HG02610 (cell line): ENCODE data around the gene EMP2.
"Not testable (repeated sequence)": the region's sequence is repeated elsewhere in the genome, so short reads cannot be mapped to it uniquely, and the experiment has no call there.

Experiments used
- ATAC-seq: cut with Tn5 transposase; IDR thresholded peaks from one replicate; pipeline ENCODE4 v1.9.1; 2021; ENCODE audit warnings: mild to moderate bottlenecking, moderate library complexity; ENCODE audit not compliant: unreplicated experiment

EMP2 gene

GRCh38 chr16:10522966-10523365 is 57.4 kb downstream of the EMP2 start:
- ATAC-seq = no peak

- ATAC-seq = no peak
Observed at GRCh38 chr16:10521681-10522274, 58.6 kb downstream of the EMP2 start.

GRCh38 chr16:10520869-10521578 is 59.4 kb downstream of the EMP2 start:
- ATAC-seq = no peak

- ATAC-seq = no peak
Observed at GRCh38 chr16:10519929-10520868, 60.2 kb downstream of the EMP2 start.

GRCh38 chr16:10519297-10519696 is 61.1 kb downstream of the EMP2 start:
- no peak for ATAC-seq

- no peak for ATAC-seq
Observed at GRCh38 chr16:10518479-10519041, 61.8 kb downstream of the EMP2 start.

GRCh38 chr16:10517868-10518267 is 62.5 kb downstream of the EMP2 start:
- no peak for ATAC-seq

- ATAC-seq = no peak
Observed at GRCh38 chr16:10514369-10515055, 65.9 kb downstream of the EMP2 start.

- no peak for ATAC-seq
Observed at GRCh38 chr16:10511829-10512228, 68.6 kb downstream of the EMP2 start.

- ATAC-seq = no peak
Observed at GRCh38 chr16:10510279-10510678, 70.1 kb downstream of the EMP2 start.

GRCh38 chr16:10509534-10510025 is 70.8 kb downstream of the EMP2 start:
- ATAC-seq = peak; percentile 79

- ATAC-seq = not testable (repeated sequence)
Observed at GRCh38 chr16:10505286-10505685, 75.1 kb downstream of the EMP2 start.

- no peak for ATAC-seq
Observed at GRCh38 chr16:10504404-10504885, 76.0 kb downstream of the EMP2 start.

- no peak for ATAC-seq
Observed at GRCh38 chr16:10502776-10503175, 77.6 kb downstream of the EMP2 start.

GRCh38 chr16:10501016-10501607 is 79.3 kb downstream of the EMP2 start:
- no peak for ATAC-seq

GRCh38 chr16:10500582-10500981 is 79.8 kb downstream of the EMP2 start:
- no peak for ATAC-seq

- no peak for ATAC-seq
Observed at GRCh38 chr16:10497132-10498101, 83.0 kb downstream of the EMP2 start.

- ATAC-seq = no peak
Observed at GRCh38 chr16:10495031-10495345, 85.4 kb downstream of the EMP2 start.
